ENCODE results near the gene NFKBIZ. TPM values are rescaled to one million over a fixed set of nuclear protein-coding genes. Genes with fewer than 3 reads are reported as not detected.

NFKBIZ gene
- 100 to 1,000 TPM in 1 of 4 donors, 10 to 100 TPM in 3; 49.8 to 103 (median 95.4) TPM for total RNA-seq

GRCh38 chr3:101848754-101849713, at the start of gene NFKBIZ:
Gene NFKBIZ, plus strand, starts transcription at chr3:101849514. Its CDS starts 115 bp downstream, at chr3:101849629.
- Histone ChIP-seq H3K9me3 (no peaks in the 10 kb centered on the region), H3K27me3 (no peaks in the 10 kb centered on the region), H3K27ac (replicated peaks in 1 of 4) (peak within 1 kb of the TSS; percentile 98 to 99 (median 98)), H3K4me3 (peak within 1 kb of the TSS; percentile 89 to 96 (median 94)), H3K4me1 (peaks cover 5 to 45% (median 41%) of the 10 kb centered on the region in 4 donors), H3K36me3 (peaks cover 19 to 25% (median 22%) of the 10 kb centered on the region in 4 donors)
- TF ChIP-seq POLR2A (IDR thresholded peaks at IDR 0.05; ENCODE audit: low read depth) (peak; percentile 95), CTCF (IDR thresholded peaks at IDR 0.05) (no peak), EP300 (IDR thresholded peaks at IDR 0.05) (peak; percentile 49), POLR2AphosphoS5 (IDR thresholded peaks at IDR 0.05) (peak; percentile 83 to 97)
- intact Hi-C loops (cut with DNase I), result loop anchor here (5.0 to 10.0 kb wide), 2 partner anchors 37 to 286 kb away; no protein-coding TSS in a partner anchor
- DNase-seq (ENCODE audit: extremely low spot score), result peak; percentile 99
- 3% methylated on average over 12 of the region's 95 CpGs for WGBS

GRCh38 chr3:101801174-101801573, 48.1 kb upstream of the NFKBIZ start:
- H3K27ac ChIP-seq (replicated peaks in 1 of 4), result no peak overlapping the region
- no peak overlapping the region for H3K4me3 ChIP-seq
- intact Hi-C loops (cut with DNase I), result loop anchor here (10.0 kb wide), 1 partner anchor 734 kb away; no protein-coding TSS in a partner anchor
- H3K4me1 ChIP-seq, result peaks cover 0 to 9% (median 0%) of the 10 kb centered on the region in 4 donors
- H3K9me3 ChIP-seq, result no peaks in the 10 kb centered on the region
- H3K27me3 ChIP-seq, result no peaks in the 10 kb centered on the region
- DNase-seq (ENCODE audit: extremely low spot score), result no peak
- TF ChIP-seq POLR2AphosphoS5 (IDR thresholded peaks at IDR 0.05) (no peak), EP300 (IDR thresholded peaks at IDR 0.05) (no peak), POLR2A (IDR thresholded peaks at IDR 0.05; ENCODE audit: low read depth) (no peak), CTCF (IDR thresholded peaks at IDR 0.05) (no peak)
- H3K36me3 ChIP-seq, result peaks cover 0 to 36% (median 30%) of the 10 kb centered on the region in 4 donors
- 91% methylated on average over 4 of the region's 4 CpGs for WGBS

- H3K36me3 ChIP-seq, result peaks cover 0 to 43% (median 35%) of the 10 kb centered on the region in 4 donors
- TF ChIP-seq POLR2A (IDR thresholded peaks at IDR 0.05; ENCODE audit: low read depth) (no peak), CTCF (IDR thresholded peaks at IDR 0.05) (no peak), EP300 (IDR thresholded peaks at IDR 0.05) (no peak), POLR2AphosphoS5 (IDR thresholded peaks at IDR 0.05) (no peak)
- no peak overlapping the region for H3K27ac ChIP-seq (replicated peaks in 1 of 4)
- H3K4me1 ChIP-seq, result peaks cover 0 to 9% (median 0%) of the 10 kb centered on the region in 4 donors
- DNase-seq (ENCODE audit: extremely low spot score), result no peak
- no peaks in the 10 kb centered on the region for H3K27me3 ChIP-seq
- 89% methylated on average over 2 of the region's 2 CpGs for WGBS
- no peaks in the 10 kb centered on the region for H3K9me3 ChIP-seq
- intact Hi-C loops (cut with DNase I), result loop anchor here (10.0 kb wide), 1 partner anchor 733 kb away; no protein-coding TSS in a partner anchor
- no peak overlapping the region for H3K4me3 ChIP-seq
These were observed 47.1 kb upstream of the NFKBIZ start for GRCh38 chr3:101802179-101802578.

GRCh38 chr3:101803173-101803782, 46.0 kb upstream of the NFKBIZ start:
- TF ChIP-seq POLR2AphosphoS5 (IDR thresholded peaks at IDR 0.05) (no peak), POLR2A (IDR thresholded peaks at IDR 0.05; ENCODE audit: low read depth) (no peak), CTCF (IDR thresholded peaks at IDR 0.05) (peak; percentile 77 to 92 (median 81)), EP300 (IDR thresholded peaks at IDR 0.05) (no peak)
- Histone ChIP-seq H3K27ac (replicated peaks in 1 of 4) (peak overlapping the region in 1 of 4 donors; percentile 3), H3K4me1 (peaks cover 0 to 9% (median 0%) of the 10 kb centered on the region in 4 donors), H3K9me3 (no peaks in the 10 kb centered on the region), H3K36me3 (peaks cover 0 to 50% (median 39%) of the 10 kb centered on the region in 4 donors), H3K27me3 (no peaks in the 10 kb centered on the region), H3K4me3 (no peak overlapping the region)
- intact Hi-C loops (cut with DNase I), result loop anchor here (10.0 kb wide), 1 partner anchor 732 kb away; no protein-coding TSS in a partner anchor
- DNase-seq (ENCODE audit: extremely low spot score), result no peak
- WGBS, result 81% methylated on average over 9 of the region's 9 CpGs
